ENCODE measurements around the gene VPS41. TPM values are rescaled to one million over a fixed set of nuclear protein-coding genes. Genes with fewer than 3 reads are reported as not detected.

Gene VPS41
- polyA plus RNA-seq, 1 of the 3 experiments (the other 2 are of a cell fraction): 20.4 TPM

DNA sequence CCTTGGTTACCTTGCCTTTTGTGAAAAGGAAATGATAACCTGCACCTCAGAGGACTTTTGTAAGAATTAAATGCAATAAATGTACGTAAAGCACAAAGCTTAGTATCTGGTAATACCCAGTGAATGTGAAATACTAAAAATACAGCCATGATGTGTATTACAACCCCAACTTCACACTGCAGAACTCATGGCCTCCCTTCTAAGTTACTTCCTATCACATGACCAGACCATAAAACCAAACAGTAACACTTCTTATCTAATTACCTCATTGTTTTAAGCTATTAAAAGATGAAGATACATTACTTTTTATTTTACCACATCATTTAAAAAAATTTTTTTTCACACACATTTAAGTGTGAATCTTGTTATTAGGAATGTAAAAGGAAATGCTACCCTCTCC lies 29.0 kb downstream of the VPS41 start:
- H3F3A ChIP-seq (replicated peaks; ENCODE audit: insufficient read depth): no peaks in the 10 kb centered on the region
- H4K20me1 ChIP-seq (ENCODE audit: insufficient read depth): no peaks in the 10 kb centered on the region
- no peak for DNase-seq
- no peaks in the 10 kb centered on the region for H3K9me3 ChIP-seq
- CTCF ChIA-PET: interaction anchor here (1.0 to 1.5 kb wide), 2 partner anchors 11 to 84 kb away, joined by 3 read pairs; no protein-coding TSS in a partner anchor
- H3K4me3 ChIP-seq (ENCODE audit: low read depth in 2 of 2, low read length in 1 of 2): no peak overlapping the region
- WGBS (ENCODE audit: low lambda C conversion rate): 98% methylated on average over 1 of the region's 1 CpG
- no peaks in the 10 kb centered on the region for H3K27me3 ChIP-seq (ENCODE audit: insufficient read depth)
- no peak for TF ChIP-seq RAD21 (IDR thresholded peaks at IDR 0.05; ENCODE audit: low read length)
- TF ChIP-seq ELF1 (IDR thresholded peaks at IDR 0.05): no peak
- TF ChIP-seq FOSL2 (IDR thresholded peaks at IDR 0.05; ENCODE audit: borderline replicate concordance, low read depth): no peak
- TF ChIP-seq TCF12 (IDR thresholded peaks at IDR 0.05): no peak
- TF ChIP-seq POLR2AphosphoS5 (IDR thresholded peaks at IDR 0.05; ENCODE audit: low read depth, low read length): no peak
- TF ChIP-seq, protein P1, sequence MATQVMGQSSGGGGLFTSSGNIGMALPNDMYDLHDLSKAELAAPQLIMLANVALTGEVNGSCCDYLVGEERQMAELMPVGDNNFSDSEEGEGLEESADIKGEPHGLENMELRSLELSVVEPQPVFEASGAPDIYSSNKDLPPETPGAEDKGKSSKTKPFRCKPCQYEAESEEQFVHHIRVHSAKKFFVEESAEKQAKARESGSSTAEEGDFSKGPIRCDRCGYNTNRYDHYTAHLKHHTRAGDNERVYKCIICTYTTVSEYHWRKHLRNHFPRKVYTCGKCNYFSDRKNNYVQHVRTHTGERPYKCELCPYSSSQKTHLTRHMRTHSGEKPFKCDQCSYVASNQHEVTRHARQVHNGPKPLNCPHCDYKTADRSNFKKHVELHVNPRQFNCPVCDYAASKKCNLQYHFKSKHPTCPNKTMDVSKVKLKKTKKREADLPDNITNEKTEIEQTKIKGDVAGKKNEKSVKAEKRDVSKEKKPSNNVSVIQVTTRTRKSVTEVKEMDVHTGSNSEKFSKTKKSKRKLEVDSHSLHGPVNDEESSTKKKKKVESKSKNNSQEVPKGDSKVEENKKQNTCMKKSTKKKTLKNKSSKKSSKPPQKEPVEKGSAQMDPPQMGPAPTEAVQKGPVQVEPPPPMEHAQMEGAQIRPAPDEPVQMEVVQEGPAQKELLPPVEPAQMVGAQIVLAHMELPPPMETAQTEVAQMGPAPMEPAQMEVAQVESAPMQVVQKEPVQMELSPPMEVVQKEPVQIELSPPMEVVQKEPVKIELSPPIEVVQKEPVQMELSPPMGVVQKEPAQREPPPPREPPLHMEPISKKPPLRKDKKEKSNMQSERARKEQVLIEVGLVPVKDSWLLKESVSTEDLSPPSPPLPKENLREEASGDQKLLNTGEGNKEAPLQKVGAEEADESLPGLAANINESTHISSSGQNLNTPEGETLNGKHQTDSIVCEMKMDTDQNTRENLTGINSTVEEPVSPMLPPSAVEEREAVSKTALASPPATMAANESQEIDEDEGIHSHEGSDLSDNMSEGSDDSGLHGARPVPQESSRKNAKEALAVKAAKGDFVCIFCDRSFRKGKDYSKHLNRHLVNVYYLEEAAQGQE (IDR thresholded peaks at IDR 0.05; ENCODE audit: low read depth, low read length): no peak
- TF ChIP-seq TEAD4 (IDR thresholded peaks at IDR 0.05; ENCODE audit: borderline replicate concordance, insufficient read depth): no peak
- no peak for TF ChIP-seq CHD2 (IDR thresholded peaks at IDR 0.05; ENCODE audit: low read length, partially characterized antibody)
- no peak for TF ChIP-seq MEF2A (IDR thresholded peaks at IDR 0.05; ENCODE audit: borderline replicate concordance, low read depth)
- no peak for TF ChIP-seq NRF1 (IDR thresholded peaks at IDR 0.05; ENCODE audit: low read depth, low read length)
- TF ChIP-seq, protein P2, sequence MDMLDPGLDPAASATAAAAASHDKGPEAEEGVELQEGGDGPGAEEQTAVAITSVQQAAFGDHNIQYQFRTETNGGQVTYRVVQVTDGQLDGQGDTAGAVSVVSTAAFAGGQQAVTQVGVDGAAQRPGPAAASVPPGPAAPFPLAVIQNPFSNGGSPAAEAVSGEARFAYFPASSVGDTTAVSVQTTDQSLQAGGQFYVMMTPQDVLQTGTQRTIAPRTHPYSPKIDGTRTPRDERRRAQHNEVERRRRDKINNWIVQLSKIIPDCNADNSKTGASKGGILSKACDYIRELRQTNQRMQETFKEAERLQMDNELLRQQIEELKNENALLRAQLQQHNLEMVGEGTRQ (IDR thresholded peaks at IDR 0.05; ENCODE audit: borderline replicate concordance, low read depth, low read length): no peak
- TF ChIP-seq RFX5 (IDR thresholded peaks at IDR 0.05; ENCODE audit: low read length): no peak
- H3K79me2 ChIP-seq (ENCODE audit: insufficient read depth): peaks cover 19% of the 10 kb centered on the region; the same call in 1 of the 2 replicates
- H3K36me3 ChIP-seq (replicated peaks in 1 of 2; ENCODE audit: control insufficient read depth in 1 of 2, insufficient read depth in 2 of 2, low read length in 1 of 2): peaks cover 0 to 2% of the 10 kb centered on the region in 2 experiments
- POLR2A ChIA-PET: no interaction called here
- no peak overlapping the region for H2AFZ ChIP-seq (ENCODE audit: low read depth)
- no peak overlapping the region for H3K4me2 ChIP-seq
- no peak overlapping the region for H3K27ac ChIP-seq (ENCODE audit: low read depth in 2 of 2, low read length in 1 of 2)
- no peak overlapping the region for H3K9ac ChIP-seq
- no peaks in the 10 kb centered on the region; a peak in 1 of 4 replicates for H3K4me1 ChIP-seq (ENCODE audit: control insufficient read depth in 1 of 2, insufficient read depth in 2 of 2, low read depth in 1 of 2, low read length in 1 of 2)
- H3K9me2 ChIP-seq: no peaks in the 10 kb centered on the region

DNA sequence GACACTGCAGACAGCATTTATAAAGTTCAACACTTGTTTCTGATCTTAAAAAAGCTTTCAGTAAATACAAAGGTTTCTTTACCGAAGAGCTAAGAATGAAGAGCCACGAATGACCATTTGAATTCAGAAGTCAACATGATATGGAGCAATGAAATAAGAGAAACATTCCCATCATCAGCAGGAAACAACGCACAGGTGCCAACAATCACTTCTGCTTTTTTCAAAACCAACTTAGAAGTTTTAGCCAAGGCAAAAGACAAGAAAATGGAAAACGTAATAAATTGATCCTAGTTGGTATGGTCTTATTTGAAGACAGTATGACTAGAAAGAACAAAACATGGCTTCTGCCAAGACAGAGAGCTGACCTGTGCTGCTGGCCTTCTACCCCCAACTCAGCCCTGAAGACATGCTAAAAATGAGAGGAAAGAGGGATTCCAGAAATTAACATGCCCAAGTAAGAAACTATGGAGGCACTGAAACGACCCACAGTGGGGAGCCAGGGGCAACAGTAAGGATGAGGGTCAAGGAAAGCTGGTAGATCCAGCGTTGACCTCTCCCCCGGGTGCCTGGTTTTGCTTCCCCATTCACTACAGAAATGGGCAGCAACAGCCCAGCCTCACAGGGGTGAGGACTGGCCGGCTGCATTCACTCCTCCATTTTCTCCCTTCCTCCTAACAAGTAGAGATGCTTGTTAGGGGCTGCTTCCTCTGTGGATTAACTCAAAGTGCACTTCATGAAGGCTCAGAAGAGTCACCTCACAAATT lies 30.1 kb downstream of the VPS41 start:
- POLR2A ChIA-PET: no interaction called here
- Histone ChIP-seq H3K4me3 (ENCODE audit: low read depth in 2 of 2, low read length in 1 of 2) (no peak overlapping the region), H3F3A (replicated peaks; ENCODE audit: insufficient read depth) (no peaks in the 10 kb centered on the region), H3K36me3 (replicated peaks in 1 of 2; ENCODE audit: control insufficient read depth in 1 of 2, insufficient read depth in 2 of 2, low read length in 1 of 2) (peaks cover 0 to 2% of the 10 kb centered on the region in 2 experiments), H3K9ac (no peak overlapping the region), H3K27me3 (ENCODE audit: insufficient read depth) (no peaks in the 10 kb centered on the region), H3K79me2 (ENCODE audit: insufficient read depth) (peaks cover 19% of the 10 kb centered on the region; the same call in 1 of the 2 replicates), H4K20me1 (ENCODE audit: insufficient read depth) (no peaks in the 10 kb centered on the region), H3K4me1 (ENCODE audit: control insufficient read depth in 1 of 2, insufficient read depth in 2 of 2, low read depth in 1 of 2, low read length in 1 of 2) (no peaks in the 10 kb centered on the region; a peak in 1 of 4 replicates), H3K4me2 (no peak overlapping the region), H3K27ac (ENCODE audit: low read depth in 2 of 2, low read length in 1 of 2) (no peak overlapping the region), H3K9me3 (no peaks in the 10 kb centered on the region), H3K9me2 (no peaks in the 10 kb centered on the region), H2AFZ (ENCODE audit: low read depth) (no peak overlapping the region)
- no peak for DNase-seq
- CTCF ChIA-PET: interaction anchor here (1.7 kb wide), 1 partner anchor 68 kb away, joined by 4 read pairs; no protein-coding TSS in a partner anchor
- 89% methylated on average over 8 of the region's 8 CpGs for WGBS (ENCODE audit: low lambda C conversion rate)
- no peak for TF ChIP-seq RFX5 (IDR thresholded peaks at IDR 0.05; ENCODE audit: low read length)
- no peak for TF ChIP-seq GATA2 (CRISPR knock-in tag; IDR thresholded peaks at IDR 0.05)
- TF ChIP-seq FOXM1 (IDR thresholded peaks at IDR 0.05; ENCODE audit: low read depth): no peak
- TF ChIP-seq, protein P3, sequence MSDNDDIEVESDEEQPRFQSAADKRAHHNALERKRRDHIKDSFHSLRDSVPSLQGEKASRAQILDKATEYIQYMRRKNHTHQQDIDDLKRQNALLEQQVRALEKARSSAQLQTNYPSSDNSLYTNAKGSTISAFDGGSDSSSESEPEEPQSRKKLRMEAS (IDR thresholded peaks at IDR 0.05; ENCODE audit: low read depth): no peak
- TF ChIP-seq TCF12 (IDR thresholded peaks at IDR 0.05): no peak
- TF ChIP-seq CHD2 (IDR thresholded peaks at IDR 0.05; ENCODE audit: low read length, partially characterized antibody): no peak
- no peak for TF ChIP-seq EP300 (IDR thresholded peaks at IDR 0.05; ENCODE audit: borderline replicate concordance in 1 of 2, low read depth in 1 of 2, low read length in 1 of 2)
- TF ChIP-seq FOXJ3 (CRISPR knock-in tag; IDR thresholded peaks at IDR 0.05): no peak
- no peak for TF ChIP-seq PBX3 (IDR thresholded peaks at IDR 0.05)
- TF ChIP-seq EZH2phosphoT487 (IDR thresholded peaks at IDR 0.05; ENCODE audit: borderline replicate concordance, low read depth): no peak
